ENCODE data around the gene RAB3GAP2.

DNA sequence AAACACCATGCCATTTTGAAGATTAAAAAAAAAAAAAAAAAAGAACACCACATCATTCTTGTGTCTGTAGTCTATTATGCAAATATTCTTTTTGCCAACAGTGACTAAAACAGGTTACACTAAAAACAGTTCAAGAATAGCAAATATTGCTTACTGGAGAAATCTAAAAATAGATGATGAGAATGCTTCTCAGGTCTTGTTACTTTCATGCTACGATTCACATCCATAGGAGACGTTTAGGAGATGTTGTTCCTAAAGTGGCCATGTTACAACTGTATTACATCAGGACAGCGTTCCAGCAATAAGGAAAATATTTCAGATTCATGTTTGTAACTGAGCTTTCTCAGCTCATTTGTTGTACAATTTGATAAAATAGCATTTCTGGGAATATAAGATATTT is 32.3 kb downstream of the RAB3GAP2 start:
- TF ChIP-seq, protein P1, sequence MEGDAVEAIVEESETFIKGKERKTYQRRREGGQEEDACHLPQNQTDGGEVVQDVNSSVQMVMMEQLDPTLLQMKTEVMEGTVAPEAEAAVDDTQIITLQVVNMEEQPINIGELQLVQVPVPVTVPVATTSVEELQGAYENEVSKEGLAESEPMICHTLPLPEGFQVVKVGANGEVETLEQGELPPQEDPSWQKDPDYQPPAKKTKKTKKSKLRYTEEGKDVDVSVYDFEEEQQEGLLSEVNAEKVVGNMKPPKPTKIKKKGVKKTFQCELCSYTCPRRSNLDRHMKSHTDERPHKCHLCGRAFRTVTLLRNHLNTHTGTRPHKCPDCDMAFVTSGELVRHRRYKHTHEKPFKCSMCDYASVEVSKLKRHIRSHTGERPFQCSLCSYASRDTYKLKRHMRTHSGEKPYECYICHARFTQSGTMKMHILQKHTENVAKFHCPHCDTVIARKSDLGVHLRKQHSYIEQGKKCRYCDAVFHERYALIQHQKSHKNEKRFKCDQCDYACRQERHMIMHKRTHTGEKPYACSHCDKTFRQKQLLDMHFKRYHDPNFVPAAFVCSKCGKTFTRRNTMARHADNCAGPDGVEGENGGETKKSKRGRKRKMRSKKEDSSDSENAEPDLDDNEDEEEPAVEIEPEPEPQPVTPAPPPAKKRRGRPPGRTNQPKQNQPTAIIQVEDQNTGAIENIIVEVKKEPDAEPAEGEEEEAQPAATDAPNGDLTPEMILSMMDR (IDR thresholded peaks at IDR 0.05) = no peak
- TF ChIP-seq POLR2A (IDR thresholded peaks at IDR 0.05) = no peak

All from right lobe of liver (tissue), 4 donors.